ENCODE measurements around the gene MUC21.
"Not testable (repeated sequence)": the region's sequence is repeated elsewhere in the genome, so short reads cannot be mapped to it uniquely, and the experiment has no call there.

The MUC21 gene

GRCh38 chr6:30969171-30969570, 14.3 kb upstream of the MUC21 start:
- not testable (repeated sequence) for DNase-seq (ENCODE audit: low read depth in 2 of 2)

DNA sequence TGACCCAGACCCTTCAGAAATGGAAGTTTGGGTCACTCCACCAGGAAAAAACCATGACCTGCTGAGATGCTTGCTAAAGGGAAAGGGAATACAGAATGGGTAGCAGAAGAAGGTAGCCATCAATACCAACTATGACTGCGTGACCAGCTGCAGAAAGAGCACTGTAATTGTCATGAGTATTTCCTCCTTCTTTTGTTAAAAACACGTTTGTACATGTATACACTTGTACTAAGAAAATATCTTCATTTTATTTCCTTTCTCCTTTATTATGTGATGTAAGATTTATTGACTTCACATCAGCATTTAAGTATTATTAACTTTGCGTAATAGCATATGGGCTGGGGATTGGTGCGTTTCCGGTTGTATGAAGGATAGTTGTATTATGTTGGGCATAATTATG, 12.6 kb upstream of the MUC21 start:
- DNase-seq (ENCODE audit: low read depth in 2 of 2): no peak

DNA sequence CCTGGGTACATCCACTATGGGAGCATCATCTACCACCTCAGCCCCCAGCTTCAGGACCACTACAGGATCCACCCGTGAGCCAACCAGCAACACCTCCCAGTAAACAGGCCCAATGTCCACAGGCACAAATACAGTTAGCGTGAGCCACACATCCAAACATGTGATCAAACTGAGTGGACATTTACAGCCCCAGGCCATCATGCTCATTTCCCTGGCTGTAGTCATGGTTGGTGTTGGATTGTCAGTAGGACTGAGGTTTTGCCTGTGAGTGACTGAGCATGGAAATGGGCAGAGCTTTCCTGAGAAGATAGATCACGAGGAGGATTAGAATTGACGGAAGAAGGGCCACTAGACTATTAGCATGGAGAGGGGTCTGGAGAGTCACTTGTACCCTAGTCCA, 10.7 kb upstream of the MUC21 start:
- DNase-seq (ENCODE audit: low read depth in 2 of 2): no peak

DNA sequence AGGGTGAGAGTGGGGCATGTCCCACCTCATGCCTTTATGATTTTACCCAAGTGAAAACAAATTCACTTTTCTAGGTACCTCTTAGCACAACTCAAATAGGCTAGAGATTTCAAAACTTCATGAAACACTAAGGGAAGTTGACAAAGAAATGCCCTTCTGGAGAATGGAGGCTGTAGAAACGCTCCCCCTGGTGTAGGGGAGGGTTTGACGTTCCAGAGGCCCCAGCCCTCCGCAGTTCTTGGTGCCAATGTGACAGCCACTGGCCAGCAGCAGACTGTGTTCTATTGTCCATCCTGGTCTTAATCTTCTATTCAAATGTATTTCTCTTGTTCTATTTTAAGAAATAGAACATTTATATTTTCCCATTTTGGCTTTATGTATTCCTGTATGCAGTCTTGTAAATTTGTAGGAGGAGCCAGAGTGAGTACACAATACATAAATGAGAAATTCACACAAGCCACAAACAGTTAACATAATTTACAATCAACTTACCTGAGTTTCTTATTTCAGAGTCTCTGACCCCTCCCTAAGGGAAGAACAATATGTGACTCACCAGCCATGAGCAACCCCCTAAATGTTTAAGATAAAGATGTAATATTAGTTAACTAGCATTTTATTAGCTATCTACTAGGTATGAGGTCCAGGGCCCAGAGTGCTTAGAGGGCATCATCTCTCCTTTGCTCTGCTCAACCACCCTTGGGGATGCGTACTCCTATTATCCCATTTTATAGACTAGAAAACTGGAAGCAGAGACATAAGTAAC, 8.8 kb upstream of the MUC21 start:
- DNase-seq (ENCODE audit: low read depth in 2 of 2): no peak

- no peak for DNase-seq (ENCODE audit: low read depth in 2 of 2)
These were observed 4.4 kb upstream of the MUC21 start for GRCh38 chr6:30979141-30979540.

GRCh38 chr6:30979690-30980089, 3.8 kb upstream of the MUC21 start:
- no peak for DNase-seq (ENCODE audit: low read depth in 2 of 2)

DNA sequence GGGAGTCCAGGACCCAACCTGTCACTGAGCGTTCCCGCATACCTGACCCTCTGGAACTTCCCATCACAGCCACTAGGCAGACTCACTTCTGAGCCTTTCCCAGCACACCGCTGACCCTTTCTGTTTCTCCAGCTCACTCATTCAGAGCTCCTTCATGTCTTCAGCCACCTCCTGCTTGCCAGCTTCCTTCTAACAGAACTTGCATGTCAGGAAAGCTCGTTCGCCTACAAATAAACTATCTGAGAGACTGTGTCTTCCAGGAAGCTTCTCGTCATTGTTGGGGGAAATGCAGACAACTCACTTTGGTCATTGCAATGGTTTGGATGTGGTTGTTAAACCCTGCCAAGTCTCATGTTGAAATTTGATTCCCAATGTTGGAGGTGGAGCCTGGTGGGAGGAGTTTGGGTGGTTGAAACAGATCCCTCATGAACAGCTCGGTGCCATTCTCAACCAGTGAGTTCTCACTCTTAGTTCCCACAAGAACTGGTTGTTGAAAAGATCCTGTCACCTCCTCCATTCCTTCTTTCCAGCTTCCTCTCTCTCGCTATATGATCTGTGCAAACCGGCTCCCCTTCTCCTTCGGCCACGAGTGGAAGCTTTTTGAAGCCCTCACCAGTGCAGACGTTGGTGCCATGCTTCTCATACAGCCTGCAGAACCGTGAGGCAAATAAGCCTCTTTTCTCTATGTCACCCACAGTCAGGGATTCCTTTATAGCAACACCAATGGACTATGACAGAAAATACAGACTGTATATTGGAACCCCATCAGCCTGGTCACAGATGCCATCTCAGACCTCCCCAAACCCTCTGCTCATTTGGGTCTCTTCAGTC, 1.4 kb upstream of the MUC21 start:
- no peak for DNase-seq (ENCODE audit: low read depth in 2 of 2)

DNA sequence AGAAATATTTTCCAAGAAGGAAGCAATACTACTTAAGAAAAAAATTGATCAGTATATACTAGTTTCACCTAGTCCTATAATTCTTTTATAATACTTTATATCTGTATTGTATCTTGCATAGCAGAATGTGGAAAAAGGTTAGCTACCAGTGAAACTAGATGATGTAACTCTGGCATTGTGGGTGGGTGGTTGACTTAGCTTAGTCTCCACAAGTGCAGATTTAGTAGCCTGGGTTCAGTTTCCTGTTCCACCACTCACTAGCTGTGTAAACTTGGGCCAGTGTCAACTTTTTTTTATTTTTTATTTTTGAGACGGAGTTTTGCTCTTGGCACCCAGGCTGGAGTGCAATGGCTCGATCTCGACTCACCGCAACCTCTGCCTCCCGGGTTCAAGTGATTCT, 2.0 kb downstream of the MUC21 start:
- no peak for DNase-seq (ENCODE audit: low read depth in 2 of 2)

GRCh38 chr6:30987304-30987703, 3.8 kb downstream of the MUC21 start:
- no peak for DNase-seq (ENCODE audit: low read depth in 2 of 2)

DNA sequence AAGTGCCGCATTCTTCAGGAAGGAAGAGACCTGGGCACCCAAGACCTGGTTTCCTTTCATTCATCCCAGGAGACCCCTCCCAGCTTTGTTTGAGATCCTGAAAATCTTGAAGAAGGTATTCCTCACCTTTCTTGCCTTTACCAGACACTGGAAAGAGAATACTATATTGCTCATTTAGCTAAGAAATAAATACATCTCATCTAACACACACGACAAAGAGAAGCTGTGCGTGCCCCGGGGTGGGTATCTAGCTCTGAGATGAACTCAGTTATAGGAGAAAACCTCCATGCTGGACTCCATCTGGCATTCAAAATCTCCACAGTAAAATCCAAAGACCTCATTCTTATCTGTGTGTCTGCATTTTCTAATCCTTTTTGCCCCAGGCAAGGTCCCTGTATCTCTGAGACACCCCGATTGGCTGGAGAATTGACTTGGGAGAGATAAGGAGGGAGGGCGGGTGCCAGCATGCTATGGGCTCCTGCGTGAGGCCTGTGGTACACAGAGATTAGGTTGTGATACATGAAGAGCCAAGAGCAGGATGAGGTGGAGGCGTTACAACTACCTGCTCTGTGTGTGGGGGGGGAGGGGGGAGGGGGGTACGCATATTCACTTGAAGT, 4.8 kb downstream of the MUC21 start:
- DNase-seq (ENCODE audit: low read depth in 2 of 2): no peak

- no peak for DNase-seq (ENCODE audit: low read depth in 2 of 2)
These were observed 7.0 kb downstream of the MUC21 start for GRCh38 chr6:30990422-30991086.

DNA sequence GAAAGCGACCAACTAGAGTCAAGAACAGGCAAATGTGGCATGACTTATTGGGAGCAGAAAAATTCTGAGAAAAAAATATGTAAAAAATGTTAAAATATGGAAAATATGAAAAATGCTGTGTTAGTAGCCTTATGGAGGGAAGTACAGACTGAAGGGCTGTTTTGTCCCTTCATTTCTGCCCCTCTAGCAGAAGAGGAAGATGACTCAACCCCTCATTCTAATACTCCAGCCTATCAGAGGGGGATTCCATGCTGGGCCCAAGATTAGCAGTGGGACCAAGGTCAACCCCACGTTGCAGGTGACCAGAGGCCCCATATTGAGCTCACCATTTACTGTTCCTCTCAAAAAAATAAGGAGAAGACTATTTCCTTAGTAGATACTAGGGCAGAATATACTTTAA, 8.4 kb downstream of the MUC21 start:
- DNase-seq (ENCODE audit: low read depth in 2 of 2): no peak

GRCh38 chr6:30997301-30997700, 13.8 kb downstream of the MUC21 start:
- DNase-seq (ENCODE audit: low read depth in 2 of 2): no peak

- no peak for DNase-seq (ENCODE audit: low read depth in 2 of 2)
These were observed 15.3 kb downstream of the MUC21 start for GRCh38 chr6:30998785-30999184.

- DNase-seq (ENCODE audit: low read depth in 2 of 2): not testable (repeated sequence)
These were observed 16.7 kb downstream of the MUC21 start for GRCh38 chr6:31000067-31000860.

DNA sequence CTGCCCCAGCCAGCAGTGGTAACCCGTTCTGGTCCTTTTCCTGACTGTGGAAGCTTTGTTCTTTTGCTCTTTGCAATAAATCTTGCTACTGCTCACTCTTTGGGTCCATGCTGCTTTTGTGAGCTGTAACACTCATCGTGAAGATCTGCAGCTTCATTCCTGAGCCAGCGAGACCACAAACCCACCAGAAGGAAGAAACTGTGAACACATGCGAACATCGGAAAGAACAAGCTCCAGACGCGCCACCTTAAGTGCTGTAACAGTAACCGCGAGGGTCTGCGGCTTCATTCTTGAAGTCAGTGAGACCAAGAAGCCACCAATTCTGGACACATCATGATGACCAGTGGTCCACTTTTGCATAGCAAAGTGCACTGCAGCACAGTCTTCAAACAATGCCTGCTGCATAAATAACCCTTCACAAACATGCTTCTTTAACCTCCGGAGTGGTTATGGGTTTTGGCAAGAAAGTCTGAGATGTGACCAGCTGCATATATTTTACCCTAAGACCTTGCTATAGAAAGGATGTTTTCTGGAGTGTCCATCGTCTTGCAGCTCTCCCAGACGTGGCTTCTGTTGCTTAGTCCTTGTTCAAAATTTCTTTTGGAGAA, 17.9 kb downstream of the MUC21 start:
- no peak for DNase-seq (ENCODE audit: low read depth in 2 of 2)

- no peak for DNase-seq (ENCODE audit: low read depth in 2 of 2)
These were observed 19.0 kb downstream of the MUC21 start for GRCh38 chr6:31002471-31002870.

- no peak for DNase-seq (ENCODE audit: low read depth in 2 of 2)
These were observed 21.3 kb downstream of the MUC21 start for GRCh38 chr6:31004794-31005193.

DNA sequence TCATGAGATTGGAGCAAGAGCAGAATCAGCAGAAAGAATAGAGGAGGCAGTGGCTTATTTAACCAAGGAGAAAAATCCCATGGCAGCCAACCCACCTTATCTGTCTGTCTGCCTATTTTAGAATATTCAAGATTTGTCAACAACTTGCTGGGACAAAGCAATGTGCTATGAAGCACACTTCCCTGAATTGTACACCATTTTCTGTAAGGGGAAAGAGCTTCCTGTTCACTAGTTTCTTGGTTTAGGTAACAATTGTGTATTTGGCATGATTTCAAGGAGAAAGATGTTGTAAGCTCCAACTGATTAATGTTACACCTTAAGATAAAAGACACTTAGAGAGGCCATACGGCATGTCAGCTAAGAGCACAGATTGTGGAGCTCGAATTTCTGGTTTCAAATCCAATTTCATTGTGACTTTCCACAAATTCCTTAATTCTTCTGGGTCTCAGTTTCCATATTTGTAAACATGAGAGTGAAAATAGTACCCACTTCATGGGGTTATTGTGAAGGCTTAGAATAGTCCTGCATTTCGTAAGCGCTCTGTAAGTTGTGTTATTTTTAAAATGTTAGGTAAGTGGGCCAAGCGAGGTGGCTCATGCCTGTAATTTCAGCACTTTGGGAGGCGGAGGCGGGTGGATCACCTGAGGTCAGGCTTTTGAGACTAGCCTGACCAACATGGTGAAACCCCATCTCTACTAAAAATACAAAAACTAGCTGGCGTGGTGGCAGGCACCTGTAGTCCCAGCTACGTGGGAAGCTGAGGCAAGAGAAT, 21.9 kb downstream of the MUC21 start:
- DNase-seq (ENCODE audit: low read depth in 2 of 2): no peak

GRCh38 chr6:31007694-31008093, 24.2 kb downstream of the MUC21 start:
- DNase-seq (ENCODE audit: low read depth in 2 of 2): no peak
